GM21381 (cell line): ENCODE results near the gene RPS6KA6.

Experiments
- ATAC-seq: cut with Tn5 transposase; IDR thresholded peaks from one replicate; pipeline ENCODE4 v1.9.1; 2021; ENCODE audit warnings: mild to moderate bottlenecking, moderate library complexity; ENCODE audit not compliant: unreplicated experiment

Gene RPS6KA6

DNA sequence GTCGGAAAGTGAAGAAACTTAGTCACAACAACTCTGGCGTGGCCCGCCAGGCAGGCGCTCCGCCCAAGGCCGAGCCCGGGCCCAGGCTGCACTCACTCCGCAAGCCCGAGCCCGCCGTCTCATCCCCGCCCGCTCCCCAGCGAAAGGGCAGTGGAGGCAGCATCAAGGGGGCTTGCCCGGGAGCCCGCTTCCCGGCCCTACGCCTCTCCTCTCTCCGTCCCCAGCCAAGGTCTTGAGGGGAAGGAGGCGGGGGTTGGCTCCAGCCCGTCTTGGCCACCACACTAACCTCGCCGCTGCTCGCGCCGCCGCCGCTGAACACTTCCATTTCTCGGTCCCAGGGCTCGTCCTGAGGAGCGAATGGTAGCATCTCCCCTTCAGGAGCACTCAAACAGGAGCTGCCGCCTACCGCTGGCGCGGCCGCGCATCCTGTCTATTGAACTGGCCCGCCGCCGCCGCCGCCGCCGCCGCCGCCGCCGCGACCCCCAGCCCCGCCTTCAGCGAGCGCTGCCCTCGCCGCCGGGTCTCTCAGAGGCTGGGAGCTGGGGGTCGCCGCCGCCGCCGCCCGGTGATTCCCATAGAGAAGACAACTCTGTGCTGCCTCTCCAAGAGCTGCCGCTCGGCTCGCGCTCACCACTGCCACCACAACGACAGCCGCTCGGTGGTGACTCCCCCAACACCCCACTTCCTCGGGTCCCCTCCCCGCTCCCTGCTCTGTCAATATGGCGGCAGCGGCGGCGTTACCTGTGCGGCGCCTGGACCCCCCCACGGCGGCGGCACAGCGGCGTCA, at the start of gene RPS6KA6:
Gene RPS6KA6 (minus strand): TSS at position 667 of the 787 bp plus-strand sequence. CDS start 300 bp downstream, at position 367.
- no peak for ATAC-seq

DNA sequence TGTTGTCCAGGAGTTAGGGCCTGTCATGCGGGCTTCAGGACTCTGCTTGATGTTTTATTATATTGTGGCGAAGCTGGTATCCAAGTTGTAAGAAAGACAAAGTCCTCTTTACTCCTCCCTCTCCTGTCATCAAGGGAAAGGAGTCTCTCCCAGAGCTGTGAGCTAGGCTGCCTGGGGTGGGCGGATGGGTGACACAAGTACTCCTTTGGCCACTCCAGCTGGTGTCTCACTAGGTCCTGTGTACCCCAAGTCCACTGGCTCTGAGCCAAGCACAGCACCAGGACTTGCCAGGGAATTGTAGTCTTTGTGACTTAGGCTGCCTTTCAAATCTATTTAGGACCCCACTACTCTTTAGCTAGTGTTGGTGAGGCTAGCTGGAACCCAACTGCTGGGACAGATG, 36.7 kb upstream of the RPS6KA6 start:
- ATAC-seq: no peak

DNA sequence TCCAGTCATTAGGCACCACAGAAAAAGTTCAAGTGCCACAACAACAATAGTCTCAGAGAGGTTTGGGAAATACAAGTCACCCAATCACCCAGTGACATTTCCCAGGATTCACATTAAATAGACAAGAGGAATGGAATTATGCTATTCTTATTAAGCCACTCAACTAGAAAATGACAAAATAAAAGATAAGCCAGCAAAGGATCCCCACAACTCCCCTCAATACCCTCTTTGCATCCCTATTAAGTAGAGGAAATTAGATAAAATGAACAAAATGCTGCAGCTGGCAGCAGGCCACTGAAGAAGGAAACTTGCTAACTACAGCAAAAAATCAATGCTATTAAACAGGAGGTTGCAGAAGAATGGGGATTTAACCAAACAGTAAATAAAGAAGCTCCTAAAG, 35.3 kb upstream of the RPS6KA6 start:
- no peak for ATAC-seq

DNA sequence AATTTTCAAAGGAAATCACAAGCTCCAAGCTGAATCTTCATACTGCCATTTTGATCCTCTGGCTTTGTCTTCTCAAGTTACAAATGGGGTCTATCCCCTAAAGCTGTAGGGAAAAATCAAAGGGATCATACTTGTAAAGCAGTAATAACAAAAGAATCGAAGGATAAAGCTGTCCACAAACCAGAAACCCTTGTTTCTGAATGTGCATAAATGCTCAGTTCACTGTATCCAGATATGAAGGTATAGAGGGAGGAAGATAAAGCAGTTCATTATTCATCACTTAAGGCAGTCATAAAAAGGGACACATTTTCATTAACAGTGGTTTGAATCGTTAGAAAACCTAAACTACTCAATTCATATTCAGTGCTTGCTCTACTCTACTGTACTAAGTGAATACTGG, 33.2 kb upstream of the RPS6KA6 start:
- no peak for ATAC-seq

DNA sequence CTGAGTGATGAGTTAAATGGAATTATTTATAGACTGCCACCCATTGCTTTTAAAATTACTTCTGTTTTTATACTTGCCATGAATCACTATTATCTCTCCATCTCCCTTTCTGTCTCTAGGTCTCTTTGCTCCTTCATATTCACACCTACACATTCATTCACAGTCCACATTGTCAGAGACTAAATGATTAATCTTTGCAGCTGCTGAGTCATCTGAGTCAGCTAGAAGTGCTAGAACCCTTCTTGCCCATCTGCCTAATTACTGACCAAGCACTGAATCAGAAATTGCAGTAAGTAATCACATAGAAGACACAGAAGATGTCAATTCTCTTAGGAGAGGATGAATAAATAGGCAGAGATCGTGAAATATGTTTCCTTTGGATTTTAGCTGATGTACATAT, 31.6 kb upstream of the RPS6KA6 start:
- no peak for ATAC-seq

DNA sequence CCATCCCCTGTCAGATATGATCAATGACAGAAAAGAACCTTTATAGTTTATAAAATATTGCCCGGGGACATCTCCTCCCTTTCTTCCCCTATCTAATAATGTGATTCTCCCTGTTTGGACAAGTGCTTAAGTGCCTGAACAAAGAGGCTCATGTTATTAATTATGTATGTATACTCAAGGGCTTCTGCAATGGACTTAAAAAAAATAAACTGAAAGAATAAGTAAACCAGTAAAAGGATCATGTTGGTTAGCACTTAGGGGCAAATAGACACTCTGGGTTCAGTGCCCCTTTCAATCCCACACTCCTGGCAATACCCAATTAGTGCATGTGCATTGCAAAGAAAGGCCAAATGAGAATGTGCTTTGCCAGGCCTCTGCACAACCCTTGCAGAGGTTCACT, 30.7 kb upstream of the RPS6KA6 start:
- no peak for ATAC-seq

DNA sequence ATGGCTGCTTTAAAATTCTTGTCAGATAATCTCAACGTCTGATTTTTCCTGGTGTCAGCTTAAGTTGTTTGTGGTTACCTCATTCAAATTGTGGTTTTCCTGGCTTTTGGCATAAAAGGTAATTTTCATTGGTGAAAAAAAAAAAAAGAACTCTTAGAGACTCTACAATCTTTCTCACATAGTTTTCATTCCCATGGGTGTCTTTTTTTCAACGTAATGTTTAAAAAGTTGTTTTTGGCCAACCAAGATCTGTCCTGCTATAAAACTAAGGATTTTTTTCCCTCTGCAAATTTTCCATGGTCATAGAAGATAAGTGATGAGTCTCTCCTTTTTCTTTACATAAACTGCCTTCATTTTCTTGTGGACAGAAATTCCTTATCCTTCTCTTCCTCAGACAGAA, 28.9 kb upstream of the RPS6KA6 start:
- ATAC-seq: no peak

DNA sequence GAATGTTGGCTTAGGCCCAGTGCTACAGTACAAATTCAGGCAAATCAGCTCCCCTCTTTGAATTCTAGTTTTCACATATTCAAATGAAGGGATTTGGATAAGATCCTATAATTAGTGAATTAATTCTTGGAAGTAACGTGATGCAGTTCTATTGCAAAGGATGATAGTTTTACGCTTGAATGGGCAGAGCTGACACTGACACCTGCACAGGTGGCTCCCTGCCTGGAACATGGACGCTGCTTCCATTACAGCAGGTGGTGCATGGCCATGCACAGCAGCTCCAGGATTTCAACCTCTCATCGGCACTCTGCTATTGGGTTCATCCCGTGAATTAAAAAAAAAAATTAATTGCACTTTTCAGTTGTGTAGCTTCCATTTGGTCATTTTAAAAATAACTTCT, 28.4 kb upstream of the RPS6KA6 start:
- ATAC-seq: no peak

DNA sequence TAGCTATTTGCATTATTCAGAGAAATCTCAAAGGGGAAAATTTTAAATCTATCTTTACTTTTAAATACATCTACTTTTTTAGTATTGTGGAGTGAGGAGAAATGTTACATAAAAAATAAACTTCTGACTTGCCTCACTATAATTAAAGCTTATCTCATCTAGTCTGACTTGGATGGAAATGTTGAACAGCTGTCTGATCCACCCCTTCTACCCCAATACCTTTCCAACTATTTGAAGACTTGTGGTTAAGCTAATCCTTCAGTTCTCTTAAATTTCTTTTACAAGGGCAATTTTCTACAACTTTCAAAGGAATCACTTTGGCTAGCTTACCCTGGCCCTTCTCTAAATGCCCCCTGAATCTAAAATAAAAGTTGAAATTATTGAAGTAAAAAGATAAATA, 17.3 kb upstream of the RPS6KA6 start:
- no peak for ATAC-seq

DNA sequence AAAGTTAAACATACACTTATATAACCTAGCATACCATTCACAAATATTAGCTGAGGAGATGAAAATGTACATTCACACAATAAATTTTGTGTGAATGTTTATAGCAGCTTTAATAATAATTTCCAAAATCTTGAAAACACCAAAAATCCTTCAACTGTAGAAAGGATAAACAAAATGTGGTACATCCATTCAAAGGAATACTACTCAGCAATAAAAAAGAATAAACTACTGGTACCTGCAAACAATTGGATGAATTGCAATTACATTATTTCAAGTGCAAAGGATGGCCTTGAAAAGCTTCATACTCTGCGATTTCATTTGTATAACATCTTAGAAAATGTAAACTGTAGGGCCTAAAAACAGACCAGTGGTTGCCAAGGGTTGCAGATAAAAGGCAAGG, 11.7 kb upstream of the RPS6KA6 start:
- no peak for ATAC-seq

DNA sequence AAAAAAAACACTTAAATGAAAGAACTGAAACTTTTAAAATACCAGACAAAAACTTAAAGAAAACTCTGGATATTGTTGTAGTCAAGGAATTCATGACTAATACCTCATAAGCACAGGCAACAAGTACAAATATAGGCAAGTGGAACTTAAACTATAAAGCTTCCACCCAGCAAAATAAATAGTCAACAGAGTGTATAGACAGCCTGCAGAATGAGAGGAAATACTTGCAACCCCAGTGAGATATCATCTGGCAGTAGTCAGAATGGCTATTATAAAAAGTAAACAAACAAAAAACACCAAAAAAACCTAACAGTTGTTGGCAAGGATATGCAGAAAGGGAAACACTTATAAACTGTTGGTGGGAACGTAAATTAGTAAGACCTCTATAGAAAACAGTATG, 9.6 kb upstream of the RPS6KA6 start:
- ATAC-seq: no peak

DNA sequence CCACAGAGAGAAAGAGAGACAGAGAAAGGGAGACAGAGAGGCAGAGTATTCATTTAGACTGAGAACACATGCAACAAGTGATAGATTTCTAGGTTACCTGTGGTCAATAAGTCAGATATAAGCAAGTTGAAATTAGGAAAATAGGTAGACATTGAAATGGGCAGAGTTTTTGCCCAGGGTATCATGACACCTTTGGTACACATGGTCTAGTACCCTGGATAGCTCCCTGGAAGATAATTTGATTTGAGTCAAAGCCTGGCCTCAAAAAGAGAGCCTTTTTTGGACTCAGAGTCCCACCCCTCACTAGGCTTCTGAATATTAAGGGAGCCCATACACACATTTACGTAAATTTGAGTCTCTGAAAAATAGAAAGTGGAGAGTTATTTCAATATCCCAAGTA, 4.0 kb upstream of the RPS6KA6 start:
- ATAC-seq: no peak

DNA sequence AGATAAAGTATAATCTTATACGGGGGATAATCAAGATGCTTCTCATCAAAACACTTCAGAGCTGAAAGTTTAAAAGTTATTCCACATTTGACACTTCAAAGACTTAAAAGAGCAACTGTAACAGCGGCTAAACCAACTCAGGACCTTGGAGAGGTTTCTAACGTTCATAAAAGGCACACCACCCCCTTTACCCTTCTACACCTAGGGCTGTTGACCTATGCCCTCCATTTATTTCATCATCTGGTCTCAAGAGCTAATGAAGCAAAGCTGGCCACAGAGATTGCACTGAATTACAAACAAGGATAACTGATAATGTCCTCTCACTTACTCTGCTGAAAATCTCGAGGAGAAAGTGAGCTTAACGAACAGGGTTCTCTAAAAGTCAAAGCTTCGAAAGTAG, 1.1 kb upstream of the RPS6KA6 start:
- ATAC-seq: no peak

DNA sequence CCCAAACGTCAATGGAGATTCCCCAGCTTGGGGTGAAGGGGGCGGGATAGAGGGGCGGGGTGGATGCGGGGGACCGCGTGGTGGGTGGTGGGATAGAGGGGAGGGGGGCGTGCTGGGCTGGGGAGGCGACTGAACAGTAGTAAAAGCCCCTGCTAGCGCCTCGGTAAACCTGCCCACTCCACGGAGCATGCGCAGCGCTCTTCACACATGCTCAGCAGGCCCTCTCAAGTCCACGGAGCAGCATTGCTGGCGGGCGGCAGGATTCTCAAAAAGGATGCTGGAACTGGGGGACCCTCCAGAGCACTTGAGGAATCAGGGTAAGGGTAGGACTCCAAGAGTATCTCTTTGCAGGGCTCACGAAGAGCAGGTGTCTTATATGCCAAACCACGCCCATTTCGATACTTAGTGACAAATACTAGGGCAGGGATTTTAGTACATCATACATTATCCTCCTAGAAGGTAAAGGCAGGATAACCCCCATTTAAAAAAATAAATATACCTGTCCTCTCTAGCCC, 378 bp upstream of the RPS6KA6 start:
- no peak for ATAC-seq

DNA sequence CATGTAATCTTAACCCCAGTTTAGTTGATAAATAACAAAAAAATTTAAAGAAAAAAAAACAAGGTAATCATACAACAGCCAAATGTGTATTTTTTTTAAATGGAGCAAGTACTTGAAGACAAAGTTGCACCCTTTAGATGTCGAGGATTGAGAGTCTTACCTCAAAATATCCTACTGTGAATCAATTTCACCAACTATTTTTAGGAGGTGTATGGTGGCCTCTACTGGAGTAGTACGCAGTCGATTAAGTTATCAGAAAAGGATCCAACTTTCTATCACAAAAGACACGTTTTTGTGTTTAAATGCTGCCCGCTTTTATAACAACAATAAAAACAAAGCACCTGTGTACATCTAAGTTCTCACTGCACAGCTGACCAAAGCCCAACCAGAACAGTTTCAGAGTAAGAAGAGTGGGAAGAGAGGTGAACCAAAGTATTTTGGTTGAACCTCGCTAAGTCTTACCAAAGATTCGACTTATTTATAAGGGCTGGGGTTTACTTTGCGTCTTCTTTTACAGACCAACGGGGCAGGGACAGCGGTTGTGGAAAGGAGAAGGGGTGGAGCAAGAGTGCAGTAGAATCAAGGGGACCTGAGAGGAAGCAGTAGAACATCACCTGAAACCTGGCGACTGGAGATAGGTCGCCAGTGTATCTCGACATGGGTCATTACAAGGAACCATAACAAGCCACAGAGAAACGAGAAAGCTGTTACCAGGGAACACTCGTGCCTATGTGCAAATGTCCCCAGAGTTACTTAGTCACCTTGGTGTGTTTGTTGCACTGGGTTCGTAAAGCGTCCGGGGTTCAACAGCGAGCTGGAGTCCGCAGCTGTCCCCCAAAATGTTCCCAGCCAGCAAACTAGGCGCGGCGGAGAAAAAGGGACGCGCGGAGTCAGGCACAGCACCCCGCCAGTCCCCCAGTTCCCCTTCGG, 1.1 kb downstream of the RPS6KA6 start:
- ATAC-seq: no peak

DNA sequence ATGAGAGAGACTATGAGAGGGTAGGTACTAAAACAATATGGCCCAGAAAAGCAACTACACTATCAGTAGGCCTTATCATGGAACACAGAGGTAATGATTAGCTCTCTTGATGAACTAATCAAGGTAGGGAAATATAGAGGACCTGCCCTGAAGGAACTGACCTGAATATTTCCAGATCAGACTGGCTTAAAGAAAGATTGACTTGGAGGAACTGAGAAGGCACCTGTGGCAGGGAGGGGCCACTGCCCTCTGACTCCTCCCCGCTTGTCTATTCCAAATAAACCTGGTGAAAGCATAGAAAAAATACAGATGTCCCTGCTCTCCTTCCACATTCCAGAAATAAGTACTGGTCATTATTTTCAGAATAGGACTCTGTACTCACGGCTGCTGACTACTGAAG, 5.5 kb downstream of the RPS6KA6 start:
- no peak for ATAC-seq

DNA sequence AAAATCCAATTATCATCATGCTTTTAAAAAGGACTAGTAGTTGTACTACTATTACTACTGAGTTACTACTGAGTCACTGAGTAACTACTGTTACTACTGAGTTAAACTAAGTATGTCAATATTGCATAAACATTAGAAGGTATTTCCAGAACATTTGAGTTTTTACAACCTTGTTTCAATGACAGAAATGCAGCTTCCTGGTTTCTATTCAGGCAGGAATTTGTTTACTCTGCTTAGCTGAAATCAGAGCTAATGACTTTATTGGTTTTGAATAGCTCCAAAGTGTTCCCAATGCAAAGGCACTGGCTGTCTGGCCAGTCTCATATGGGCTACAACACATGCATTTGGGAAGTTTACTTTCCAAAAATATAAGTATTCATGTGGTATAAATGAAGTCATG, 12.0 kb downstream of the RPS6KA6 start:
- ATAC-seq: no peak

DNA sequence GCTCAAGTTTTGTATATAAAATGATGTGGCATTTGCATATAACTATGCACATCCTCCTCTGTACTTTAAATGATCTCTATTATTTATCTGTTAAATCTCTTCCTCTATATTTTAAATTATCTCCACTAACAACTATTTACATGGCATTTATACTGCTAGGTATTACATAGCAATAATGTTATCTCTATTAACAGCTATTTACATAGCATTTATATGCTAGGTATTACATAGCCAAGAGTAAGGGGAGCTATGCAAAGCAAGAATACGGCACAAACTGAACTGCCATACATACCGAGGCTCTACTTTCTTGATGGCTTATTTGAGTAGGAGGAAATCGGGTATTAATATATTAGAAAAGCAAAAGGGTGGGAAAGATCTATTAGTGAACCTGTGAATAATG, 12.7 kb downstream of the RPS6KA6 start:
- no peak for ATAC-seq

DNA sequence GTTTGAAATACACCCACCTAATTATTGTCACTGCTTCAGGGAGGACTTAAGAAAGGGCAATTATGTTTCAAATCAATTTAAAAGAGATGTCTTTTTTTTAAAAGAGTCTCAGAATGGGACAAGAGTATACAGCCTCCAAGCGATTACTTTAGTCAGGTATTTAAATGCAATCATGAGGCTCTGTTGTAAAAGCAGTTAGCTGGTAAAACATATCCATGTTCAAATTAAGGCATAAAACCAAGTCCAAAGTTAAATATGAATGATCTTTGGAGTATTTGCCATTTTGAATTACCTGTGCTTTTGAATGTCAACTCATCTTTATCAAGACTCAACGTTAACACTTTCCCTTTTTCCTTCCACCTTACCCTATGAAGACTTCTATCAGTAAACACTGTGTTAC, 13.7 kb downstream of the RPS6KA6 start:
- no peak for ATAC-seq

DNA sequence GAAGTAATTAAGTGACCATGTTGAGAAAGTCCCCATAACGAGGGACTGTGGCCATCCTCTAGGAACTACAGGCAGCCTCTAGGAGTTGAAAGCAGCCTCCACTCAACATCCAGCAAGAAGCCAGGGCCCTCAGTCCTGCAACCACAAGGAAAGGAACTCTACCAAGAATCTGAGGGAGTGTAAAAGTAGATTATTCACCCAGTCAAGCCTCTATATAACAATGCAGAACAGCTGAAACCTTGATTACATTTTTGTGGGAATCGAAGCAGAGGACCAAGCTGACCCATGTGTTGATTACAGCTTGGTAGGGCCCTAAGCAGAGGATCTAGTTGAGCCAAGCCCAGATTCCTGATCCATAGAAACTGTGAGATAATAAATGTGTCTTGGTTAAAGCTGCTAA, 17.1 kb downstream of the RPS6KA6 start:
- no peak for ATAC-seq

DNA sequence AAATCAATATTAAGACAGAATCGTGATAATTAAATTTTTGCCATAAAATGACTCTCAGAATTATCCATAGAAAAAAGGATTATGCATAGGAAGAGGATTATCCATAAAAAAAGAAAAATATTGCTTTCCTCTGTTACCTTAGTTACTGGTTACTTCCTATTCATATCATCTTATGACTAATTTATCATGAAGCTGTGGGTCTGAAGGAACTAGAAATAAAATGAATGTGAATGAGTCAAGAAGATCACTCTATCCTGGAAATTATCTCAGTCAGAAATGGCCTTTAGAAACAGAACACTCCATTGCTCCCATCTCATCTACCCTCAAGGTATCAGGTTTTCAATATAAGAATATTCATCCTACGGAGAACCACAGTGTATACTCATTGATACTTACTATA, 19.4 kb downstream of the RPS6KA6 start:
- ATAC-seq: no peak

DNA sequence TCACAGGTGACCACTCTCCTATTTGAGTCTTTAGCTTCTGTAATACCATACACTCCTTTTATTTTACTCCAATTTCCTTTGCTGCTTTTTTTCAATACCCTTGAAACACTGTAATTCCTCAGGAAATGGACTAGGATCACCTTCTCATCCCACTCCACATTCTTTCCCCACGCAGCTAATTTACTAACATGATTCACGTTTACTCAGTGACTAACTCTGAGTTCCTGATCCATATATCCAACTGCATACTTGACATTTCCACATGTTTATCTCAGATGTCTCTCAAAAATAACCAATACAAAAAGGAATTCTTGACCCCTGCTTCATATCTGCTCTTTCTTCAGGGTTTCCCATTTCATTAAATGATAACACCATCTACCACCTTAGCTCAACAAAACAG, 19.9 kb downstream of the RPS6KA6 start:
- ATAC-seq: no peak
